Neural cell (in vitro differentiated cells): Measurements from ENCODE around the gene TTLL5. TPM values are rescaled to one million over a fixed set of nuclear protein-coding genes. Genes with fewer than 3 reads are reported as not detected.

Experiments
- H2AFZ ChIP-seq: fragments of 200-600, 300-800 bp; sonication (generic), shearing (Covaris generic); 2 replicates; pipeline ENCODE4 v1.6.0; 2014; ENCODE audit warnings: low read depth, mild to moderate bottlenecking, antibody characterized with exemption, low read length, moderate library complexity
- H3F3A ChIP-seq: fragments of 200-600 bp; shearing (Covaris generic); 2 replicates; pipeline ENCODE4 v1.6.1; 2016; ENCODE audit warnings: mild to moderate bottlenecking, moderate library complexity, mixed read lengths, antibody characterized with exemption, low read length; ENCODE audit not compliant: insufficient read depth, poor library complexity, severe bottlenecking
- H3K27ac ChIP-seq: fragments of 200-600, 300-800 bp; sonication (generic), shearing (Covaris generic); 2 replicates; pipeline ENCODE4 v1.5.1; 2014; ENCODE audit warnings: mild to moderate bottlenecking, low read length, moderate library complexity
- H3K27me3 ChIP-seq: fragments of 300-800, 200-600 bp; sonication (generic), shearing (Covaris generic); 2 replicates; pipeline ENCODE4 v1.6.0; 2014; ENCODE audit warnings: mild to moderate bottlenecking, low read depth, low read length, moderate library complexity; ENCODE audit not compliant: insufficient read depth
- H3K36me3 ChIP-seq: fragments of 300-800, 200-600 bp; sonication (generic), shearing (Covaris generic); 2 replicates; pipeline ENCODE4 v1.5.1; 2014; ENCODE audit warnings: mild to moderate bottlenecking, antibody characterized with exemption, low read length, moderate library complexity; ENCODE audit not compliant: insufficient read depth
- H3K4me2 ChIP-seq: fragments of 300-800, 200-600 bp; sonication (generic), shearing (Covaris generic); 2 replicates; pipeline ENCODE4 v1.6.0; 2014; ENCODE audit warnings: mild to moderate bottlenecking, low read length
- H3K4me3 ChIP-seq: fragments of 300-800, 200-600 bp; sonication (generic), shearing (Covaris generic); 2 replicates; pipeline ENCODE4 v1.5.1; 2014; ENCODE audit warnings: mild to moderate bottlenecking, low read length, moderate library complexity
- H3K79me2 ChIP-seq: fragments of 200-600 bp; shearing (Covaris generic); replicated peaks from 2 replicates; pipeline ENCODE4 v1.6.0; 2014; ENCODE audit warnings: mild to moderate bottlenecking, low read length, moderate library complexity; ENCODE audit not compliant: insufficient read depth
- H3K9ac ChIP-seq: fragments of 300-800, 200-600 bp; sonication (generic), shearing (Covaris generic); 2 replicates; pipeline ENCODE4 v1.6.1; 2016; ENCODE audit warnings: mild to moderate bottlenecking, low read length, mixed read lengths
- H3K9me2 ChIP-seq: fragments of 200-600 bp; shearing (Covaris generic); 2 replicates; pipeline ENCODE4 v1.6.1; 2016; ENCODE audit warnings: mild to moderate bottlenecking, low read length, mixed read lengths; ENCODE audit not compliant: insufficient read depth
- H3K9me3 ChIP-seq: fragments of 200-600, 300-800 bp; sonication (generic), shearing (Covaris generic); 2 replicates; pipeline ENCODE4 v1.6.1; 2016; ENCODE audit warnings: mild to moderate bottlenecking, mixed run types, low read length, moderate library complexity, mixed read lengths
- H4K20me1 ChIP-seq: fragments of 200-600 bp; shearing (Covaris generic); 2 replicates; pipeline ENCODE4 v1.6.1; 2016; ENCODE audit warnings: mild to moderate bottlenecking, mixed run types; ENCODE audit not compliant: insufficient read depth
- CTCF ChIP-seq: fragments of 450-650 bp; IDR thresholded peaks from 2 replicates; pipeline ENCODE4 v1.5.1; 2014; ENCODE audit warnings: antibody characterized with exemption, mild to moderate bottlenecking, moderate library complexity; ENCODE audit not compliant: poor library complexity, severe bottlenecking
- EP300 ChIP-seq: fragments of 450-650 bp; conservative IDR thresholded peaks from 2 replicates; pipeline ENCODE4 v1.6.1; 2014; ENCODE audit warnings: antibody characterized with exemption, mild to moderate bottlenecking, moderate library complexity; ENCODE audit not compliant: poor library complexity, severe bottlenecking
- EZH2 ChIP-seq: fragments of 200-600, 300-800 bp; shearing (Covaris generic), sonication (generic); IDR thresholded peaks from 2 replicates; pipeline ENCODE4 v1.6.1; 2014; ENCODE audit warnings: antibody characterized with exemption, low read length, borderline replicate concordance, mild to moderate bottlenecking; ENCODE audit not compliant: insufficient read depth, poor library complexity, severe bottlenecking
- MXI1 ChIP-seq: fragments of 450-650 bp; conservative IDR thresholded peaks from 2 replicates; pipeline ENCODE4 v1.6.1; 2014; ENCODE audit warnings: antibody characterized with exemption, mild to moderate bottlenecking; ENCODE audit not compliant: poor library complexity, severe bottlenecking
- POLR2AphosphoS5 ChIP-seq: IDR thresholded peaks from 2 replicates; pipeline ENCODE4 v1.6.1; 2012
- RAD21 ChIP-seq: fragments of 450-650 bp; conservative IDR thresholded peaks from 2 replicates; pipeline ENCODE4 v1.6.1; 2014; ENCODE audit warnings: antibody characterized with exemption, mild to moderate bottlenecking, moderate library complexity
- REST ChIP-seq: IDR thresholded peaks from 2 replicates; pipeline ENCODE4 v1.6.1; 2012; ENCODE audit warnings: borderline replicate concordance
- SMC3 ChIP-seq: fragments of 450-650 bp; conservative IDR thresholded peaks from 2 replicates; pipeline ENCODE4 v1.6.1; 2014; ENCODE audit warnings: antibody characterized with exemption, mild to moderate bottlenecking, moderate library complexity; ENCODE audit not compliant: poor library complexity
- TAF1 ChIP-seq: IDR thresholded peaks from 2 replicates; pipeline ENCODE4 v1.6.1; 2012; ENCODE audit warnings: low read depth
- polyA plus RNA-seq: library from polyadenylated mRNA; depleted of rRNA; stranded (reverse); fragments of >200 nt; gene quantifications from 2 replicates; pipeline ENCODE4 v1.2.3, GENCODE V29; 2014

TTLL5 gene
- polyA plus RNA-seq, 1 donor from 2014 or later, result 8.2 TPM

GRCh38 chr14:75614179-75614578, 46.9 kb upstream of the TTLL5 start:
- Histone ChIP-seq H3K4me2 (no peak overlapping the region), H3K9me2 (no peaks in the 10 kb centered on the region), H2AFZ (no peak overlapping the region), H3K9ac (no peak overlapping the region), H4K20me1 (no peaks in the 10 kb centered on the region), H3K27ac (no peak overlapping the region), H3K36me3 (no peaks in the 10 kb centered on the region), H3K9me3 (no peaks in the 10 kb centered on the region), H3K4me3 (no peak overlapping the region), H3K79me2 (no peaks in the 10 kb centered on the region), H3F3A (no peaks in the 10 kb centered on the region), H3K27me3 (no peaks in the 10 kb centered on the region)
- no peak for TF ChIP-seq REST
- TF ChIP-seq POLR2AphosphoS5, result no peak
- no peak for TF ChIP-seq CTCF
- TF ChIP-seq RAD21, result no peak
- TF ChIP-seq EZH2, result no peak

GRCh38 chr14:75615200-75615599, 45.8 kb upstream of the TTLL5 start:
- no peaks in the 10 kb centered on the region for H3K9me3 ChIP-seq
- H3K27ac ChIP-seq, result no peak overlapping the region
- H3K27me3 ChIP-seq, result no peaks in the 10 kb centered on the region
- H3K4me2 ChIP-seq, result no peak overlapping the region
- no peaks in the 10 kb centered on the region for H3K36me3 ChIP-seq
- no peaks in the 10 kb centered on the region for H3F3A ChIP-seq
- H3K79me2 ChIP-seq, result no peaks in the 10 kb centered on the region
- H2AFZ ChIP-seq, result no peak overlapping the region
- TF ChIP-seq EP300, result no peak
- no peak for TF ChIP-seq SMC3
- TF ChIP-seq EZH2, result no peak
- TF ChIP-seq MXI1, result no peak
- no peak for TF ChIP-seq RAD21
- TF ChIP-seq REST, result no peak
- no peak for TF ChIP-seq TAF1
- no peak for TF ChIP-seq POLR2AphosphoS5
- no peak overlapping the region for H3K9ac ChIP-seq
- H3K4me3 ChIP-seq, result no peak overlapping the region
- H4K20me1 ChIP-seq, result no peaks in the 10 kb centered on the region
- no peaks in the 10 kb centered on the region for H3K9me2 ChIP-seq
